ENCODE data around the gene EEF1A2. TPM values are rescaled to one million over a fixed set of nuclear protein-coding genes. Genes with fewer than 3 reads are reported as not detected.
A peak's percentile ranks its signal among the peaks of the same experiment; 100 is the strongest.

The EEF1A2 gene
- polyA plus RNA-seq, 1 donor = 1,012 TPM

GRCh38 chr20:63497946-63498935 is 642 bp downstream of the EEF1A2 start:
- no peak for DNase-seq

GRCh38 chr20:63497138-63497945 is 1.5 kb downstream of the EEF1A2 start:
- no peak for DNase-seq

GRCh38 chr20:63496596-63497120 is 2.2 kb downstream of the EEF1A2 start:
- DNase-seq = no peak

GRCh38 chr20:63495741-63496595 is 2.9 kb downstream of the EEF1A2 start:
- peak; percentile 68 for DNase-seq

GRCh38 chr20:63495167-63495720 is 3.6 kb downstream of the EEF1A2 start:
- DNase-seq = no peak

- DNase-seq = no peak
These were observed 4.3 kb downstream of the EEF1A2 start for GRCh38 chr20:63494420-63495166.

- no peak for DNase-seq
These were observed 4.8 kb downstream of the EEF1A2 start for GRCh38 chr20:63494084-63494419.

GRCh38 chr20:63493563-63494020 is 5.3 kb downstream of the EEF1A2 start:
- no peak for DNase-seq

- DNase-seq = no peak
These were observed 5.9 kb downstream of the EEF1A2 start for GRCh38 chr20:63492982-63493381.

- no peak for DNase-seq
These were observed 6.4 kb downstream of the EEF1A2 start for GRCh38 chr20:63492518-63492917.

GRCh38 chr20:63491635-63492230 is 7.2 kb downstream of the EEF1A2 start:
- no peak for DNase-seq

- DNase-seq = no peak
These were observed 7.8 kb downstream of the EEF1A2 start for GRCh38 chr20:63491078-63491477.

GRCh38 chr20:63490416-63490815 is 8.5 kb downstream of the EEF1A2 start:
- DNase-seq = no peak

- no peak for DNase-seq
These were observed 10.3 kb downstream of the EEF1A2 start for GRCh38 chr20:63488315-63489251.

GRCh38 chr20:63487781-63488241 is 11.1 kb downstream of the EEF1A2 start:
- no peak for DNase-seq

GRCh38 chr20:63487116-63487764 is 11.6 kb downstream of the EEF1A2 start:
- no peak for DNase-seq

- DNase-seq = no peak
These were observed 12.5 kb downstream of the EEF1A2 start for GRCh38 chr20:63486300-63486855.

GRCh38 chr20:63484651-63485403 is 14.1 kb downstream of the EEF1A2 start:
- DNase-seq = no peak
